Measurements from ENCODE around the gene LY9. TPM values are rescaled to one million over a fixed set of nuclear protein-coding genes. Genes with fewer than 3 reads are reported as not detected.
"Not testable (repeated sequence)": the region's sequence is repeated elsewhere in the genome, so short reads cannot be mapped to it uniquely, and the experiment has no call there.

The LY9 gene
- total RNA-seq, 4 donors from 2014 or later, result 0.23 to 1.6 (median 0.84) TPM

GRCh38 chr1:160864173-160864572, 68.2 kb downstream of the LY9 start:
- no peak for DNase-seq (ENCODE audit: low spot score in 2 of 2)
- no peak for TF ChIP-seq POLR2A (IDR thresholded peaks at IDR 0.05)
- TF ChIP-seq CTCF (IDR thresholded peaks at IDR 0.05), result no peak
- WGBS, 2 donors, result 65 to 78% methylated on average over 2 of the region's 2 CpGs
- intact Hi-C loops (cut with DNase I; ENCODE audit: low total_unique reads), result no loop called here
- no peak overlapping the region for H3K4me3 ChIP-seq (ENCODE audit: low read depth, poor library complexity, severe bottlenecking)

- no peak overlapping the region for H3K4me3 ChIP-seq (ENCODE audit: low read depth, poor library complexity, severe bottlenecking)
- intact Hi-C loops (cut with DNase I; ENCODE audit: low total_unique reads), result no loop called here
- TF ChIP-seq CTCF (IDR thresholded peaks at IDR 0.05), result no peak
- no peak for TF ChIP-seq POLR2A (IDR thresholded peaks at IDR 0.05)
- WGBS, 2 donors, result 76 to 82% methylated on average over 5 of the region's 5 CpGs
- no peak for DNase-seq (ENCODE audit: low spot score in 2 of 2)
Observed at GRCh38 chr1:160865337-160865736, 69.4 kb downstream of the LY9 start.

GRCh38 chr1:160866001-160866694, 70.2 kb downstream of the LY9 start:
- DNase-seq (ENCODE audit: low spot score in 2 of 2), result no peak
- intact Hi-C loops (cut with DNase I; ENCODE audit: low total_unique reads), result no loop called here
- H3K4me3 ChIP-seq (ENCODE audit: low read depth, poor library complexity, severe bottlenecking), result no peak overlapping the region
- TF ChIP-seq POLR2A (IDR thresholded peaks at IDR 0.05), result no peak

- TF ChIP-seq CTCF (IDR thresholded peaks at IDR 0.05) (no peak), POLR2A (IDR thresholded peaks at IDR 0.05) (no peak)
- H3K4me3 ChIP-seq (ENCODE audit: low read depth, poor library complexity, severe bottlenecking), result no peak overlapping the region
- 76% methylated on average over 6 of the region's 6 CpGs for WGBS, 2 donors
- no peak for DNase-seq (ENCODE audit: low spot score in 2 of 2)
- intact Hi-C loops (cut with DNase I; ENCODE audit: low total_unique reads), result no loop called here
Observed at GRCh38 chr1:160866695-160867260, 70.8 kb downstream of the LY9 start.

GRCh38 chr1:160867651-160868050, 71.7 kb downstream of the LY9 start:
- H3K4me3 ChIP-seq (ENCODE audit: low read depth, poor library complexity, severe bottlenecking); intact Hi-C loops (cut with DNase I; ENCODE audit: low total_unique reads); DNase-seq (ENCODE audit: low spot score in 2 of 2): not testable (repeated sequence)
- WGBS, 2 donors, result 45 to 52% methylated on average over 4 of the region's 4 CpGs

- 44 to 46% methylated on average over 3 of the region's 3 CpGs for WGBS, 2 donors
- TF ChIP-seq POLR2A (IDR thresholded peaks at IDR 0.05) (no peak), CTCF (IDR thresholded peaks at IDR 0.05) (no peak)
- intact Hi-C loops (cut with DNase I; ENCODE audit: low total_unique reads), result no loop called here
- no peak overlapping the region for H3K4me3 ChIP-seq (ENCODE audit: low read depth, poor library complexity, severe bottlenecking)
- no peak for DNase-seq (ENCODE audit: low spot score in 2 of 2)
Observed at GRCh38 chr1:160868141-160868540, 72.2 kb downstream of the LY9 start.

- no peak overlapping the region for H3K4me3 ChIP-seq (ENCODE audit: low read depth, poor library complexity, severe bottlenecking)
- intact Hi-C loops (cut with DNase I; ENCODE audit: low total_unique reads), result no loop called here
- WGBS, 2 donors, result 26 to 37% methylated on average over 3 of the region's 3 CpGs
- no peak for DNase-seq (ENCODE audit: low spot score in 2 of 2)
- TF ChIP-seq POLR2A (IDR thresholded peaks at IDR 0.05) (no peak), CTCF (IDR thresholded peaks at IDR 0.05) (no peak)
Observed at GRCh38 chr1:160874935-160875334, 79.0 kb downstream of the LY9 start.

GRCh38 chr1:160875591-160875990, 79.6 kb downstream of the LY9 start:
- intact Hi-C loops (cut with DNase I; ENCODE audit: low total_unique reads); H3K4me3 ChIP-seq (ENCODE audit: low read depth, poor library complexity, severe bottlenecking); DNase-seq (ENCODE audit: low spot score in 2 of 2): not testable (repeated sequence)
- 76 to 77% methylated on average over 4 of the region's 4 CpGs for WGBS, 2 donors

Measured in lower leg skin (tissue), 4 donors.